Astrocyte (in vitro differentiated cells and primary cell): Measurements from ENCODE around the gene WRAP53.

Source experiments
- EZH2 ChIP-seq: IDR thresholded peaks from 2 replicates; pipeline ENCODE4 v1.6.1; 2012; ENCODE audit warnings: mild to moderate bottlenecking, low read length, inconsistent platforms; ENCODE audit not compliant: insufficient read depth
- TF ChIP-seq, protein P1 (sequence below): IDR thresholded peaks from 2 replicates; pipeline ENCODE4 v1.5.1; 2011; ENCODE audit warnings: low read depth, mild to moderate bottlenecking, inconsistent platforms, low read length, moderate library complexity; ENCODE audit not compliant: insufficient read depth

DNA sequence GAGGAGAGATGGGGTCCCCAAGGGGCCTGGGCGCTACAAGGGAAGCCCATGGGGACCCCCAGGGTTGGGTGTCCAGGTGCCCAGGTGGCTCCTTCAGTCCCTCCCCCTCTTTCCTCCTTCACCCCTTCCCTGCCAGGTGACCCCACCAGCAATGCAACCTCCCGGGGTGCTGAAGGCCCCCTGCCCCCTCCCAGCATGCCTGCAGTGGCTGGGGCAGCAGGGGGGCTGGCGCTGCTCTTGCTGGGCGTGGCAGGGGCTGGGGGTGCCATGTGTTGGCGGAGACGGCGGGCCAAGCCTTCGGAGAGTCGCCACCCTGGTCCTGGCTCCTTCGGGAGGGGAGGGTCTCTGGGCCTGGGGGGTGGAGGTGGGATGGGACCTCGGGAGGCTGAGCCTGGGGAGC lies 20.8 kb downstream of the WRAP53 start:
- TF ChIP-seq, protein P1, sequence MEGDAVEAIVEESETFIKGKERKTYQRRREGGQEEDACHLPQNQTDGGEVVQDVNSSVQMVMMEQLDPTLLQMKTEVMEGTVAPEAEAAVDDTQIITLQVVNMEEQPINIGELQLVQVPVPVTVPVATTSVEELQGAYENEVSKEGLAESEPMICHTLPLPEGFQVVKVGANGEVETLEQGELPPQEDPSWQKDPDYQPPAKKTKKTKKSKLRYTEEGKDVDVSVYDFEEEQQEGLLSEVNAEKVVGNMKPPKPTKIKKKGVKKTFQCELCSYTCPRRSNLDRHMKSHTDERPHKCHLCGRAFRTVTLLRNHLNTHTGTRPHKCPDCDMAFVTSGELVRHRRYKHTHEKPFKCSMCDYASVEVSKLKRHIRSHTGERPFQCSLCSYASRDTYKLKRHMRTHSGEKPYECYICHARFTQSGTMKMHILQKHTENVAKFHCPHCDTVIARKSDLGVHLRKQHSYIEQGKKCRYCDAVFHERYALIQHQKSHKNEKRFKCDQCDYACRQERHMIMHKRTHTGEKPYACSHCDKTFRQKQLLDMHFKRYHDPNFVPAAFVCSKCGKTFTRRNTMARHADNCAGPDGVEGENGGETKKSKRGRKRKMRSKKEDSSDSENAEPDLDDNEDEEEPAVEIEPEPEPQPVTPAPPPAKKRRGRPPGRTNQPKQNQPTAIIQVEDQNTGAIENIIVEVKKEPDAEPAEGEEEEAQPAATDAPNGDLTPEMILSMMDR = no peak
- no peak for TF ChIP-seq EZH2
